Measurements from ENCODE around the gene IFT81. TPM values are rescaled to one million over a fixed set of nuclear protein-coding genes. Genes with fewer than 3 reads are reported as not detected.

The IFT81 gene
- total and polyA plus RNA-seq, 2 donors (not counting 3 experiments of a cell fraction or from before 2014, with no cell fraction given) = 2.4 to 9.8 TPM

GRCh38 chr12:110141389-110141788 lies 17.2 kb downstream of the IFT81 start:
- intact Hi-C loops (cut with micrococcal nuclease) (no loop called here), dilution Hi-C loops (cut with MboI; ENCODE audit: extremely low pct_ligation_motif_present, low sequenced_read_pairs) (no loop called here)
- Histone ChIP-seq H3K4me1 (ENCODE audit: control insufficient read depth, extremely low read depth, insufficient read depth, low read length) (no peaks in the 10 kb centered on the region), H3K27me3 (ENCODE audit: control insufficient read depth in 2 of 2, insufficient read depth in 2 of 2, low read length in 2 of 2) (no peaks in the 10 kb centered on the region), H3K27ac (ENCODE audit: insufficient read depth, low read depth, low read length) (no peak overlapping the region), H4K20me1 (replicated peaks; ENCODE audit: control insufficient read depth, extremely low read depth, insufficient read depth, low read length) (no peaks in the 10 kb centered on the region), H3K79me2 (ENCODE audit: control insufficient read depth, insufficient read depth, low read length) (no peaks in the 10 kb centered on the region), H3K36me3 (ENCODE audit: control insufficient read depth in 2 of 2, extremely low read depth in 1 of 2, insufficient read depth in 2 of 2, low read length in 2 of 2) (peaks cover 0 to 3% of the 10 kb centered on the region in 2 experiments), H3K4me3 (replicated peaks in 1 of 3; ENCODE audit: insufficient read depth in 1 of 3, low read depth in 1 of 3, low read length in 3 of 3) (no peak overlapping the region), H3K4me2 (ENCODE audit: insufficient read depth, low read length) (no peak overlapping the region), H3K9me3 (replicated peaks; ENCODE audit: control insufficient read depth, insufficient read depth, low read length) (no peaks in the 10 kb centered on the region), H2AFZ (ENCODE audit: low read depth, low read length) (no peak overlapping the region), H3K9ac (replicated peaks; ENCODE audit: extremely low read depth, insufficient read depth, low read length) (no peak overlapping the region), H3K9me1 (replicated peaks; ENCODE audit: control insufficient read depth, extremely low read depth, insufficient read depth, low read length) (no peaks in the 10 kb centered on the region)
- FAIRE-seq = no peak
- TF ChIP-seq EZH2 (IDR thresholded peaks at IDR 0.05; ENCODE audit: borderline replicate concordance, low read depth, low read length, severe bottlenecking) = no peak
- TF ChIP-seq GATA2 (IDR thresholded peaks at IDR 0.05; ENCODE audit: insufficient read depth, insufficient read length, low read depth, low read length) = no peak
- TF ChIP-seq MAX (IDR thresholded peaks at IDR 0.05; ENCODE audit: insufficient read depth, insufficient read length) = no peak
- TF ChIP-seq FOS (IDR thresholded peaks at IDR 0.05; ENCODE audit: borderline replicate concordance, insufficient read depth, low read length) = no peak
- TF ChIP-seq POLR2A (IDR thresholded peaks at IDR 0.05; ENCODE audit: low read depth, low read length) = no peak
- TF ChIP-seq POLR2AphosphoS5 (IDR thresholded peaks at IDR 0.05; ENCODE audit: insufficient read depth, low read depth, low read length) = no peak
- TF ChIP-seq MYC (IDR thresholded peaks at IDR 0.05; ENCODE audit: low read depth, low read length) = no peak
- no peak for TF ChIP-seq CTCF (IDR thresholded peaks at IDR 0.05; ENCODE audit: extremely low read depth in 1 of 2, insufficient read depth in 1 of 2, low read depth in 1 of 2, low read length in 2 of 2)
- TF ChIP-seq JUN (IDR thresholded peaks at IDR 0.05; ENCODE audit: borderline replicate concordance, insufficient read depth, insufficient read length, low read depth) = no peak
- ChIA-PET POLR2A (no interaction called here), CTCF (no interaction called here)
- BruUV-seq (replicated peaks) = no TSS peak
- DNase-seq (ENCODE audit: low read depth, low spot score) = no peak

Data from endothelial cell of umbilical vein (primary cell).